NCI-H1694 (cell line): ENCODE data around the gene SESN3.
"Not testable (repeated sequence)": the region's sequence is repeated elsewhere in the genome, so short reads cannot be mapped to it uniquely, and the experiment has no call there.

Experiments used
- DNase-seq: peaks from one replicate; lab custom pipeline; 2025; lab: John Stamatoyannopoulos, UW

Gene SESN3

DNA sequence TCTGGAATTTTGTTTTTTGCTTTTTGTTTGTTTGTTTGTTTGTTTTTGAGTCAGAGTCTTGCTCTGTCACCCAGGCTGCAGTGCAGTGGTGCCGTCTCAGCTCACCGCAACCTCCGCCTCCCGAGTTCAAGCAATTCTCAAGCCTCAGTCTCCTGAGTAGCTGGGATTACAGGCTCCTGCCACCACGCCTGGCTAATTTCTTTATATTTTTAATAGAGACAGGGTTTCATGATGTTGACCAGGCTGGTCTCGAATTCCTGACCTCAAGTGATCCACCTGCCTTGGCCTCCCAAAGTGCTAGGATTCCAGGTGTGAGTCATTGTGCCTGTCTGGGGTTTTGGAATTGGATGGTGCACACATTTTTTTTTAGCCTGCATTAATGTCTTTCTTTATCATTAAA is 20.9 kb upstream of the SESN3 start:
- not testable (repeated sequence) for DNase-seq

DNA sequence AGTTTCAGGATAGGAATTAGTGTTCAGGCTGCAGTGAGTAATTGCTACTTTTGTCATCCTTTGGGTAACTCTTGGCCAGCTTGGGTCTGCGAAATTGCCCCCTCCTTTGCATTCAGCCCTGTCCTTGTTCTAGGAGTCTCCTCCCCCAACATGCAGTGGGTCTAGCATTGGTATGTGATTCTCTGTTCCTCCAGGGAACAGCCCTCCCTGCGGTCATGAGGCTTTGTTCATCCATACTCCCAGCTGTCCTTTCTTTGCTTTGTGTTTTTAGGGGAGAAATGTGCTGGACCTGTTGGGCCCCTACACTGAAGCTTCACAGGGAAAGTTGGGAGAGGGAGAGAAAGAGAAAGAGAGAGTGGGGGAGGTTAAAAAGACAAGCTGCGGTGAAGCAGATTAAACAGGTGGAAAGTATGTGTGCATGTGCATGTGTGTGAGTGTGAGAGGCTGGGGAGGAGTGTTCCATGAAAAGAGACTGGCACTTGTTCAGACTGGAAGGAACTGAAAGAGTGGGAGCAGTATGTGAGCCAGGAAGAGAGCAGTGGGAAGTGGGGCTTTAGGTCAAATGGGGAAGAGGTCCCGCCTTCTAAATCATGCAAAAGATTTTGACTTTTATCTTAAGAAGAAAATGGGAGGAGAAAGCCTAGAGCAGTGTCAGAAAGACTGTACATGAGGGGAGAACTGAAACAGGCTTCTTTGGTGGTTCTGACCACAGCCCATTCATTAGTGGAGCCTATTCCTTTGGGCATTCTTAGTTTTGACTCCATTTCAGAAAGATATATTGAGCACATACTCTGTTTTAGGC is 17.9 kb upstream of the SESN3 start:
- DNase-seq = no peak

DNA sequence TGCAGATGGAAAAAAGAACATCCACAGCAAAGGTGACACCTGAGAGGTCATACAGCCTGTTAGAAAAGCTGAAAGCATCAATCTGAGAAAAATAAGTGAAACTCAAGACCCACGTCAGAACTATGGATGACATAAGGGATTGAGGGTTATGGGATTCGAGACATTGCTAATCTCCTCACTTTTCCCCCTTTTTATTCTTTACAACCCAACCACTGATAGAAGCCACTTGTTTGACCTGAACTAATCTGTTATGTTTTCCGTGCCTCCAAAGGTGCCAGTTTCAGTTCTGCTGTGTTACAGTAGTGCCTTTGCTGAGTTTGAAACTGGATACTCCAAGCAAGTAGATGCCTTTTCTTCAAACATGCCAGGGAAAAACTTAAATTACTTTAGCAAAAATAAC is 16.9 kb upstream of the SESN3 start:
- no peak for DNase-seq

DNA sequence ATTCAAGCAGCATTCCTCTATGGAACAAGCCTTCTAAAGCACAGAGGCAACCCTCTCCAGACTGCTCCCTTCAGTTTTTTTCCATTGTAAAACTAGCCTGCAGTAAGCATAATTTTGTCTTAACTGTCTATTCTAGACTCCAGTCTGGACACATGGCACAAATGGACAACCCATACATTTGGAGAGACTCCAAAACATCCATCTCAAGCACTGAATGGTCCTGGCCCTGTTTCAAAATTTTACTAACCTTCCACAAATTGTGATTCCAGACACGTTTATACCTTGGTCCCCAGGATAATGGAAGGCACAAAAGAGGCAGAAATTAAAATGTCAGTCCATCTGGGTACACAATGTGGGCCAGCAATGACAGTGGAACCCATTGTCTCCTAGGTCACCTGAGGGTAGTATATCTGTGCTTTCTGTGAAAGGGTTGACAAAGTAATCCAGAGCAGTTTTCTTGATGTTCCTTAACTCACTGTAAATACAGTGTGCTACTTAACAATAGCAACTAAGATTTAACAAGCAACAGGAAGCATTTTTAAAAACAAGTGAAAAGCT is 16.2 kb upstream of the SESN3 start:
- DNase-seq = no peak

DNA sequence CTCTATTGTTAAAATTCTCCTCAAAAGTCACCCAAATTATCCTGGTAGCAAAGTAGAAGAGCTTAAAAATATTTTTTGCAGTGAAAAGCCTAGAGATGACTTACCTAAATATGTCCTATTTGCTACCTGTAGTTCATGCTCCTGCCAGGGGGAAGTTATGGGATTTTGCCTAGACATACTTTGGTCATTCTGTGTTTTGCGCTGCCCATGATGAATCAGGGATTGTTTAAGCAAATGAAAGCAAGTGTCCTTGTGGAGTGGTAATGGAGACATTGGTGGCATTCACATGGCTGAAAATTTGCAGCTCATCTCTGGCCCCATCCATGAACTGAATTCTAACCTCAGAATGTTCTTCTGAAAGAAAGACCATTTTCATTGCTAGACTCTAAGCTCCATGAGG is 14.6 kb upstream of the SESN3 start:
- DNase-seq = no peak

DNA sequence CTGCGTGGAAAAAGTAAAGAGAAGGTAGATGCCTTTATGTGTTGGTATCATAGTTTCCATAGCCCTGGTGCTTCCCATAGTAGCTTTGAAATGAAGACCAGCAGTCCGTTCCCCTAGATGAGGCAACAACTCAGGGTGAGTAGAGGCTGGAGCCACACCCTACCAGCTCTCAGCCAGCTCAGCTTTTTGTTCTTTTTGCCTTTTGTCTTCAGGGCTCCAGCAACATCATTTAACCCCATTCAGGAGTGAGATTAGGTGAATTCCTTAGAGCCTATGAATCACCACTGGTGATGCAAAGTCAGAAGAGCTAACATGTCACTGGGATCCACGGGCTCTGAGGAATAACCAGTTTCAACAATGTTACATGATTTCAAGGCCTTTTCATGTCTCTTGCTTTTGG is 14.0 kb upstream of the SESN3 start:
- no peak for DNase-seq

DNA sequence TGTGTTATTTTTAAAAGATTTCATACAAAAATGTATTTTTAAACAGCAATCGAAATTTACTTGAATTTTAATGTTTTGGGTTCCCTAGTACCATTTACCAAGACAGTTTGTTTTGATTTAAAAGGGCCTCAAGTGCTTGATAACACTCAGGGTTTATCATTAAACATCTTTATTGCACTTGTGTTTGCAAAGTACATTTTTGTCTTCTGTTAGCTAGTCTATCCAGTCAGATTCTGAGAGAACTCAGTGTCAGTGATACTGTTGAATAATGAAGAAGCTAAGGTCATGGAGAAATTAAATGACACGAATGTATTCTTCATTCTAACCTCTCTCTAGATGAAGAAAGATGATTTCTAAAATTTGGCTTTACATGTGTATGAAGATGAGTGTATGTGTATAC is 12.7 kb upstream of the SESN3 start:
- DNase-seq = no peak

DNA sequence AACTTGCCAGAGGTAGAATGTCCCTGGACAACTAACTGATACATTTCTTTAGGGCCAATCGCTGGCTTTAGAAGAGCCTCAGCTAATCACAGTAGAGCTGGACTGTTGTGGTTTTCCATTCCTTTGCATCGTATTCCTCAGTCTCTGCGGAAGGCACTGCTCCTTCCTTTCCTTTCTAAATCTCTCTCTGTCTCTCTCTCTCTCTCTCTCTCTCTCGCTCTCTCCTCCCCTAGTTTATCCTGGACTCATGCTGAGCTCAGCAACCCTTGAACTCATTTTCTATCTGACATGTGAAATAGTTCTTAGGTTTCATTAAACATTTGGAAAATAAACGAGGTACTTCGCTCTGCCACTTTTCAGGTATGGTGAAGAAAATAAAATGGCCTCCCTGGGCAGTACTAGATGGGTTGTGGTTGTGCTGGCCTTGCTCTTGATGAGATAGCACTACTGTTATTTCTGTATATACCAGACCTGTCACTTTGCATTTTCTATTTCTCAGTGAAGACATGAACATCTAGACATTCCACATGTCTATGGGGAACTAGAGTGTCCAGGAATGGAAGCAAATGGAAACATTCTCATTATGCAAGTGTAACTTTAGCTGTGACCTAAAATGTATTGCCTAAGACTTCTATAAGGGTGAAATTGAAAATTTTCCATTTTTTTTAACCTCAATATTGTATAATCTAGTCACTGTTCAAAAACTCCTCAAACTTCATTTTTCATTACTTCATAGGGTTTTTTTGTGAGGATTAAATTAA is 12.0 kb upstream of the SESN3 start:
- DNase-seq = no peak

DNA sequence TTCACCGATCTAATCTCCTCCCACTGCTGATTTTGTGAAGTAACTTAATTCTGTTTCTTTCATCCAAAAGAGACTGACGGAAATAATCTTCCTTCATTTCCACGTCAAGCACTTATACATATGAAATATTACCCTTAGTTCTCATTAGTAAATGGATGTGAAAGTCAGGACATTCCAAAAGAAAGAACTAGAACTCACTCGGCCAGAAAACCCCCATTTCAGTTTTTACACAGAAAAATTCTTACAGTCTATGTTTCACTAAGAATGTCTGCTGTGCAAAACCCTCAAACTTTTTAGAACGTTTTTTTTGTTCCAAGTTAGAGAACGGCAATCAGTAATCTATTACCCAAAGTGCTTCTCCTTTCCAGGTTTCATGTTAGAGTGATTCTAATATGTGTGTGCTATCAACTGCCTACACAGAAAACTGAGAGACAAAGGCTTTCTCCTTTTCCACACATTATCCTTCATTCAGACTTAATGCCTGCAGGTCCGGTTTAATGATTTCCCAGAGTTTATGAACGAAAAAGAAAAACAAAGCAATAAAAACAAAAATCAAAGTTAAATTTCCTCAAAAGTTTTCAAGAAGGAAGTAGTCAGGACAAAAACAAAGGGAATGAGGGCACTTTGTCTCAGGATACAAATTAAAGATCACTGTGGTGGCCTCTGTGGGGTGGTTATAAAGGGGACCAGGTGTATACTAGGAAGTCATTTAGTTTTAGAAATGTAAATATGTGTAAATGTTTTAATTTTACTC is 11.3 kb upstream of the SESN3 start:
- DNase-seq = no peak

DNA sequence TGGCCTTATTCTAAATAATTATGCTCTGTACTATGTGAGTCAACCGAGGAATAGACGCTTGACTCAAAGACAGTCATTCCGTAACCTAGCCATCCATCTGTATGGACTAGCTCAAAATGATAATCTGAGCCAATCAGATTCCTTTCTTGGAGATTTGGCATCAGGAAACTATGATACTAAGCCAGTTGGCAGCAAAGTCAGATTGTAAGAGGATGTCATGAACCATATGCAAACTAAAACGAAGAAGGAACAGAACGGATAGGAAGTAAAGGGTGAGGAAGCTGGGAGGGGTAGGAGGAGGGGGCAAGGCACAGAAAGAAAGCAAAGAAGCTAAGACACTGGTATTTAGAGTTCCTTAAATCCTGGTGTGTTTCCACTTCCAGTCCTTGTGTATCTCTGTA is 10.7 kb upstream of the SESN3 start:
- DNase-seq = no peak

DNA sequence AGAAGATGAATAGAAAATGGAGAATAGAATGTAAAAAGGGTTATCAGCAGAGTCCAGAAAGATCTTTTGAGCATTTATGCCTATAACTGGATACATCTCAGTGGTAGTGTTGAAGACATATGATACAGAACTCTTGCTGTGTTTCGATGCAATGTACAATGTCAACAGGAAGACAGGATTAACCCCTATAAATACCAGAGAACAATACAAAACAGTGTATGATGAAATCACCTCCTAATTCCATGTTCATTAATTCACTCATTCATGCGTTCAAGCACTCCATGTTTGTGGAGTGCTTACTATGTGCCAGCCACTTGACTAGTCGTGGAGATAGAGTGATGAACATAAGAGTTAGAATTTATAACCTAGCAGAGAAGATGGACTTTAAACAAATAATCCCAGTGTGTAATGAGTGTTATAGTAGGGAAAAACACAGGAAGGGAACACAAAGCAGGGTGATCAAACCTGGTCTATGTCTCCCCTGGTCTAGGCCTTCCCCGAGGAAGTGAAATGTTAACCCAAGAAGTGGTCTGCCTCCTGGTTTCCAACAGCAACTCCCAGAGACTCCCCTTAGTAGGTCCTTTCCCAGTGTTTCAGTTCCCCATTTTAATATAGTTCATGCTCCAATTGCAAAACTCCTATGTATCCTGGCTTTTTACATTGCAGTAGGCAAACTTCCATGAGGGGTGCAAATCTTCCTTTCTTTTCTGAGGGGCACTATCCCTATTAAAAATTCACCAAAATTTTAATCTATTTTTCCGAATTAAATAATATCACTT is 9.1 kb upstream of the SESN3 start:
- no peak for DNase-seq

DNA sequence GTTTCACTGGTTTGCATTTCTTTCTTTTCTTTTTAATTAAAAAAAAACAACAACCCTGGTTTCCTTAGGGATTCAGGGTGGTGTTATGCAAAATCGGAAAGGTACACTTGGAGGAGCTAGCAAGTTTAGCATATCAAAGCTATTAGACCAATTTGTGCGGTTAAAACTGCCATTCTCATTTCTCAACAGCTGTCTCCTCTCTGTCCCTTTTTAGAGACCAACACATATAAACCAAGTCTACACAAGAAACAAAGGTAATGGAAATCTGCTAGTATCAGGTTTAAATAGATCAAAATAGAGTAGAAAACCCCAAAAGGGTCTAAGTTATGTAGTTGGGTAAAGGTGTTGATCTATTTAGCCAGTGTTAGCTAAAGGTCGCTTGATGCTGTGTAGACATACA is 1.7 kb upstream of the SESN3 start:
- no peak for DNase-seq

DNA sequence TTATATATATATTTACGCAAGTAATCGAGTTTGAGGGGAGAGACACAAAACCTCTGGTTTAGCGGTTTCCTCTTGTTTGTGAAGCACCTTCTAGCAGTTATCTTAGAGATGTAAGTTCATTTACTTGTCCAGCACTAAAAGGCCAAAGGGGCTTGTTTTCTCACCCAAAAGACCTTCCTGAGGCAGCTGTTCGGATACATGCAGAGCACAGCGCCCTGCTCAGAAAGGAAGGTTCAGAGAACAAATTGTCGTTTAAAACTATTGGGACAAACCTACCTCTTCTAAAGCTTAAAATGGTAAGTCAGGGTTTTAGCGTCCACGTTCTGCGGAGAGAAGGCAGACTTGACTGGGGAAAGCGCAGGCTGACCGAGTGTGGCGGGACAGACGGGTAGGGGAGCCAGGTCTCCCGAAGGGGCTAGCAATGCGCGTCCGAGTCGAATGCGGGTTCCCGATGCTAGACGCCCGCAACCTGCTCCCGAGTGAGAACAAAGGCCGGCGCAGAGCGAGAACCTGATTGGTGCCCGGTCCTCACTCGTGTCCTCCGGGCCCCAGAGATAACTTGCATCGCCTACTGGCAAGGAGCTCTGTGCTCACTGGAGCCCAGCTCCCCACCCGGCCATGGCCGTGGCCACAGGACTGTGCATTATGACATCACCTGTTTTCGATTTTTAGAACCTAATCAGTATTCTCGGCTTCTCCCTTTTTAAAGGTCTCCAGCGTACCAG is 1.0 kb upstream of the SESN3 start:
- DNase-seq = no peak

DNA sequence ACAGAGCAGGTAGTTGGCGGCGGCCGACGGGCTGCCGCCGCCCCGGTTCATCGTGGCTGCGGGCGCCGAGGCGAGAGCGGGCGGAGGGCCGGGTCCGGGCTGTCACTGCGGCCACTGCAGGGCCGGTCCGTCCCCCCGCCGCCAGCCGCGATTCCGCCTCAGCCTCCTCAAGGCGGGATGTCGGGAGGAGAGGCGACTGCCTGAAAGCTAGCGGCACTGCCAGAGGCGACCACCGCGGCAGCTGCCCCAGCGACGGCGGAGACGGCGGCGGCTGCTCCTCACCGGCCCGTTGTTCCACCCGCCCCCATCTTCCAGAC is 234 bp downstream of the SESN3 start:
- no peak for DNase-seq

DNA sequence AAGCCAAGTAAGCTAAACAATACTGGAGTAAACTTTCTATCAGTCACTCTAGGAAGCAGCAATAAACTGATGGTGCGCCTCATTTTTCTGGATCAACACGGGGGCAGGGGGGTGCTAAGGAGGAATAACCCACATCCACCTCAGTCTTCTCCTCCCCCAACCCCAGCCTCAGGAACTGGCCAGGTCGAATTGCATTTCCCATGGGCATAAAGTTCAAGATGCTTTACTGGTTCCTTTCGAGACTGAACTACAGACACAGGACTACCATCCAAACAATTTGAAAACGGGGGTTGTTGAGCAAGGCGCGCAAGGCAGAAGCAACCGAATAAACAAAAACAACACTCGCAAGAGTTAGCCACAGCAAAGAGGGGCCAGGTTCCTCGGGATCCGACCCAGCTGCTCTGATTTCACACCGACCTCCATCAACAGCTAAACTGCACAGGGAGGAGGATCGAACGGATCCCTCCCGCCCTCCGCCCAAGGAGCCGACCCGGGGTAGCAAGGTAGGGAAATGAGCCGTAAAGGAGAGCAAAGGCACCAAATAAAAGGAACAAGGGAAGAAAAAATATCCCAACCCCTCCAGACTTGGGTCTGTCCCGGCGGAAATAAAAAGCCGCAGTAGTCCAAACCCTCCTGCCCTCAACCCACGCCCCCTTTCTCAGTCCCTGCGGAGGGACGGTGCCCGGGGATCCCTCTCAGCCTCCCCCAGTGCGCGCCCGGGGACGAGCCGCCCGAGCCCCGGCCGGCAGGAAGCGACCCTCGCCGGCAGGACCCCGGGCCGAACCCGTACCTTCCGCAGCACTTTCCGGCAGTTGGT is 801 bp downstream of the SESN3 start:
- DNase-seq = no peak

DNA sequence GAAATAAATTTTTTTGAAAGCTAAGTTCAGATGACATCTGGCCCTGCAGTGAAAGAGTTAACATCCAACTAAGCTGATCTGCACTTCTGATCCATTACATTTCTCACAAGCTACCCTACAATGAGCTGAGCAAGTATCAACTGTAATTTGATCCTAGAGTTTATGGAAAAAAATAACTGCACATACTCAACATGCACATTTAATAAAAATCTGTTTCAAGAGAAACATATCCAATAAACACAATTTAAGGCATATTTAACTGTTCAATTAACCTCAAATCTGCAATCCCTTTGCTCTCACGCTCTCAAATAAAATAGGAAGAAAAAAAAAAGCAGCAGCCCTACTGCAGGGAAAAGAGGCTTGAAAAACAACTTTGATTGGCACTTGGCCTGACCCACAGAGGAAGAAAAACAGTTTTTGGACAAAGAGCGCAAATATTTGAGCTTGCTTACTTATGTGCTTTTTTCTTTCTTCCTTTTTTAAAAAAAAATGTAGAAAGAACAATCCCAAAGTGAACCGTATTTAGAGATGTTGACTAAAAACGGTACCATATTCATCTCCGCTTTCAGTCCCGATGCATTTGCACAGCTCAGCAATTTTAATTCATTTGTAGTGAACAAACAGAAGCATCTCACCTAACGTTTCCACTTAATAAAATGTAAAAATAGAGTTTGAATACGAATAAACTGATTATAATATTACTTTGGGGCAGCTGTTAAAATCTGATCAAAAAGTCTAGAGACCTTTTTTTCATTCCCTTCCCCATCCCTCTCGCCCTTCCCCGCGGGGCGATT is 1.6 kb downstream of the SESN3 start:
- DNase-seq = no peak

DNA sequence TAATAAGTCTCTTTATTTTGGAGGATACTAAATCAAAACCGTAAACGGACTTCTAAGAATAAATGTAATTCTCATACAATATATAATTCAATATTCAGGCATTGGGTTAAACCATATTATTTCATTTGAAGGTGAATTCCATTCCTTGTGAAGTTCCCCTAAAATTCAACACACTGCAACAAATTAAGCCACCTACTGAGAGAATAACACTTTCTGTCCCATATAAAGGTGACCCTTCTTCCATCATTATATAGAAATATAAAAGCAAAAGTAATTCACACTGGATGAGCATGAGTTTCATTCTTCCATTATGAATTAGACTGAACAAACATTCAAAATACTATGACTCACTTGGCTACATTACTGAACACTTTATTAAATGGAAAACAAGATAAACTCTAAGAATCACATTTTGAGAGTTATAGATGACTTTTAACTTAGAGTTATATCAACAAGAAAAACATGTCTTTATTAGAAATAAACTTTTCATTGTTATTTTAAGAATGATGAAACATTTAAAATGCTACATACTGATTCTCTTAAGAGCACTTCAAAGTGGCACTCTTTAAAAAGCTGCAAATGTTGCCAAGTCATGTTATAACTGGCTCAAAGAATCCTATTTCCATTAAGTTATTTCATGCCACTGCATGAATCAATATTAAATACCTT is 2.8 kb downstream of the SESN3 start:
- no peak for DNase-seq

DNA sequence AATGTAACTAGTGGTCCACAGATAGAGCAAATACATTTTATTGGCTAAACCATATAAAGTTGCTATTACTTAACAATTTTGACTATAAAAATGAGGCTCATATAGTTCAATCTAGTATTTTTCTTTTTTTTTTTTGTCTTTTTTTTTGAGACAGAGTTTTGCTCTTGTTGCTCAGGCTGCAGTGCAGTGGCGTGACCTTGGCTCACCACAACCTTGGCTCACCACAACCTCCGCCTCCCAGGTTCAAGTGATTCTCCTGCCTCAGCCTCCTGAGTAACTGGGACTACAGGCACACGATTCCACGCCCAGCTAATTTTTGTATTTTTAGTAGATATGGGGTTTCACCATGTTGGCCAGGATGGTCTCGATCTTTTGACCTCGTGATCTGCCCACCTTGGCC is 3.9 kb downstream of the SESN3 start:
- DNase-seq = not testable (repeated sequence)

DNA sequence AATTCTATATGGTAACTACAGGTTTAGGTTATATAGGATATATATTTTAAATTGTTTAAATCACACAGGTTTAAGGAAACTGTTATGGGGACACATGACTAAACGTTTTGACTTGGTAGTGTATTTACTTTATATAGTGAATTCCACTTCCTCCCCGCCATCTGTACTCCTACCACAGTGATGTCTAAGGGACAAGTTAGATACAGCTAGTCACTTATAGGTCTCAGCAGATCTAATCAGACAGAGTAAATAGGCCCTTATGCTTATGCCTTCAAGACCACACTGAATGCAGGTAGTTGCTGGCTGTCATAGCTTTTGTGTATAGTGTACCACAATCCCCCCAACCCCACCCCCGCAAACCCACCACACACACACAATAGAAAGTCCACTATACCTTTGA is 8.2 kb downstream of the SESN3 start:
- no peak for DNase-seq
